ENCODE results near the gene HOXD10. TPM values are rescaled to one million over a fixed set of nuclear protein-coding genes. Genes with fewer than 3 reads are reported as not detected.
A peak's percentile ranks its signal among the peaks of the same experiment; 100 is the strongest.

HOXD10 gene
- total and polyA plus RNA-seq, 9 of the 15 experiments (the other 6 are each of a cell fraction or from before 2014, with no cell fraction given) = not detected

DNA sequence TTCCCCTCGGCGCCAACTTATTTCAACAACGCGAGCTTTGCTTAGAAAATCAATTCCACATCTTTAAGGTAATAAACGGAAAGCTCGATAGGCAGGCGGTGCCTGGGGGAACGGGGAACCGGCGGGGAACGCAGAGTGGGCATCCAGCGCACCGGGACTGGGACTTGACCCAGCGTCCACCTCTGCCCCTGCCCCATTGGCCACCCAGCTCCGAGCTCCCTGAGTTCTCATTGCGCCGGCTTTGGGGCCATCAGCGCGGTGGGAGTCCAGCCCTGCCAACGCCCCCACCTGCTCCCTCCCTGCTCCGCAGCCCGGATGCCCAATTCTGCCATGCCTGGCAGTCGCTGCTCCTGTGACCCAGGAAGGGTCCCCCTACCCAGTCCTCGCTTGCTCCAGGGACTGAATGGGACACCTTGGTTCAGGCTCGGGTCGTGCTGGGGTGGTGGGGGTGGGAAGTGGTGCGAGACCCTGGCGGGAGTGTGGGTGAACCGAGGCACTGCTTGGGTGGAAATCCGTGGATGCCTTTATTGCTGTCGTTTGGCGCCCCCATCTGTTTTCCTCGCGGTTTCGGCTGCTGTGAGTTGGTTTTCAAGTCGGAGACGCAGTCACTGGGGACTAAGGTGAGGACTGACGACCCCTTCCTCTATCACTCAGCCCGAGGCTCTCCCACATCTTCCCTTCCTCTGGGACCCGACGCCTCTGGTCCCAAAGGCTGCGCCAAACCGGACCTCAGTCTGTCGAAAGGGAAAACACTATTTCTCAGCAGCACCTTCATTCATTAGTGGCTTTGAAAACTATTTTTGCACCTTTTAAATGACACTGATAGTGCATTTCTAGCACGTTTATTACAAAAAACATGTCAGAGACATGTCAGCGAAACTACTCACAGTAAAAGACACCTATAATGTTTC lies 30.5 kb upstream of the HOXD10 start (continued):
- TF ChIP-seq, protein P1, sequence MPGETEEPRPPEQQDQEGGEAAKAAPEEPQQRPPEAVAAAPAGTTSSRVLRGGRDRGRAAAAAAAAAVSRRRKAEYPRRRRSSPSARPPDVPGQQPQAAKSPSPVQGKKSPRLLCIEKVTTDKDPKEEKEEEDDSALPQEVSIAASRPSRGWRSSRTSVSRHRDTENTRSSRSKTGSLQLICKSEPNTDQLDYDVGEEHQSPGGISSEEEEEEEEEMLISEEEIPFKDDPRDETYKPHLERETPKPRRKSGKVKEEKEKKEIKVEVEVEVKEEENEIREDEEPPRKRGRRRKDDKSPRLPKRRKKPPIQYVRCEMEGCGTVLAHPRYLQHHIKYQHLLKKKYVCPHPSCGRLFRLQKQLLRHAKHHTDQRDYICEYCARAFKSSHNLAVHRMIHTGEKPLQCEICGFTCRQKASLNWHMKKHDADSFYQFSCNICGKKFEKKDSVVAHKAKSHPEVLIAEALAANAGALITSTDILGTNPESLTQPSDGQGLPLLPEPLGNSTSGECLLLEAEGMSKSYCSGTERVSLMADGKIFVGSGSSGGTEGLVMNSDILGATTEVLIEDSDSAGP (CRISPR knock-in tag; IDR thresholded peaks at IDR 0.05) = no peak
- TF ChIP-seq TOE1 (IDR thresholded peaks at IDR 0.05; ENCODE audit: borderline replicate concordance) (no peak), TOE1 (CRISPR knock-in tag; IDR thresholded peaks at IDR 0.05; ENCODE audit: borderline replicate concordance, low read depth) (no peak), SETDB1 (IDR thresholded peaks at IDR 0.05; ENCODE audit: low read length) (no peak), ZNF740 (CRISPR knock-in tag; IDR thresholded peaks at IDR 0.05) (no peak), ZNF740 (tag; IDR thresholded peaks at IDR 0.05) (no peak), SMARCA4 (IDR thresholded peaks at IDR 0.05) (no peak), ZNF311 (CRISPR knock-in tag; IDR thresholded peaks at IDR 0.05) (no peak), ARID2 (IDR thresholded peaks at IDR 0.05) (0 out of 2 replicates have a peak, but pooled peaks have one; percentile 56), ZKSCAN3 (CRISPR knock-in tag; IDR thresholded peaks at IDR 0.05) (no peak), NONO (IDR thresholded peaks at IDR 0.05; ENCODE audit: low read depth in 2 of 2, low read length in 1 of 2) (no peak)
